CD14-positive monocyte (primary cell): ENCODE data around the gene POLR2J2. TPM values are rescaled to one million over a fixed set of nuclear protein-coding genes. Genes with fewer than 3 reads are reported as not detected.
"Not testable (repeated sequence)": the region's sequence is repeated elsewhere in the genome, so short reads cannot be mapped to it uniquely, and the experiment has no call there.

ENCODE experiments used
- DNase-seq, 3 donors: peaks; one replicate each; pipeline ENCODE4 v3.0.0-alpha.2; 2011 to 2022
- H2AFZ ChIP-seq: 2 replicates; pipeline ENCODE4 v1.6.0; 2012; ENCODE audit warnings: mild to moderate bottlenecking, low read depth, low read length, inconsistent platforms; ENCODE audit not compliant: insufficient read depth, poor library complexity, severe bottlenecking
- H3K27ac ChIP-seq, 2 donors: 1 replicate in 1 of 2; 2 replicates in 1 of 2; pipeline ENCODE4 v1.5.1; 2012 to 2013; ENCODE audit warnings: low read length in 2 of 2, control low read depth in 1 of 2, inconsistent platforms in 1 of 2, low read depth in 1 of 2, mild to moderate bottlenecking in 1 of 2
- H3K27me3 ChIP-seq, 2 donors: one replicate each; pipeline versions ENCODE4 v1.6.0 to v1.6.1; 2011 to 2013; ENCODE audit warnings: low read length in 2 of 2; ENCODE audit not compliant: control insufficient read depth in 2 of 2, insufficient read depth in 2 of 2
- H3K36me3 ChIP-seq, 2 donors: replicated peaks in 1 of 2; 1 replicate in 1 of 2; 2 replicates in 1 of 2; pipeline versions ENCODE4 v1.5.1 to v1.6.1; 2012 to 2013; ENCODE audit warnings: low read length in 2 of 2, control low read depth in 1 of 2, inconsistent platforms in 1 of 2, mild to moderate bottlenecking in 1 of 2; ENCODE audit not compliant: insufficient read depth in 2 of 2, control insufficient read depth in 1 of 2
- H3K4me1 ChIP-seq, 2 donors: 1 replicate in 1 of 2; 2 replicates in 1 of 2; pipeline versions ENCODE4 v1.5.1 to v1.6.1; 2012 to 2013; ENCODE audit warnings: low read length in 2 of 2, control low read depth in 1 of 2, inconsistent platforms in 1 of 2, mild to moderate bottlenecking in 1 of 2, moderate library complexity in 1 of 2; ENCODE audit not compliant: insufficient read depth in 2 of 2, control insufficient read depth in 1 of 2
- H3K4me2 ChIP-seq: replicated peaks from 2 replicates; pipeline ENCODE3; 2012; ENCODE audit warnings: low read length, moderate library complexity, mild to moderate bottlenecking; ENCODE audit not compliant: poor library complexity, severe bottlenecking; ENCODE audit errors: extremely low read depth
- H3K4me3 ChIP-seq, 3 experiments: fragments of 200-600 bp in 1 of 3; sonication (generic) in 1 of 3; replicated peaks in 1 of 3; 1 replicate in 2 of 3; 2 replicates in 1 of 3; pipeline ENCODE4 v1.5.1; 2011 to 2013; ENCODE audit warnings: low read length in 3 of 3, mild to moderate bottlenecking in 3 of 3, control low read depth in 2 of 3, low read depth in 2 of 3, inconsistent platforms in 1 of 3, moderate library complexity in 1 of 3
- H3K79me2 ChIP-seq: 2 replicates; pipeline ENCODE4 v1.6.0; 2012; ENCODE audit warnings: mild to moderate bottlenecking, control low read depth, inconsistent platforms, low read length, moderate library complexity; ENCODE audit not compliant: insufficient read depth
- H3K9ac ChIP-seq: 2 replicates; pipeline ENCODE4 v1.6.0; 2017; ENCODE audit warnings: low read length, mild to moderate bottlenecking; ENCODE audit not compliant: insufficient read depth, poor library complexity, severe bottlenecking
- H3K9me3 ChIP-seq, 2 donors: replicated peaks in 1 of 2; 1 replicate in 1 of 2; 2 replicates in 1 of 2; pipeline versions ENCODE4 v1.5.1 to v1.6.1; 2012 to 2013; ENCODE audit warnings: low read length in 2 of 2, control low read depth in 1 of 2; ENCODE audit not compliant: control insufficient read depth in 1 of 2, insufficient read depth in 1 of 2
- H4K20me1 ChIP-seq: 2 replicates; pipeline ENCODE4 v1.6.0; 2012; ENCODE audit warnings: mild to moderate bottlenecking, low read length, control low read depth, moderate library complexity; ENCODE audit not compliant: insufficient read depth
- H3K27ac Mint-ChIP-seq, 7 donors: one replicate each; pipeline ENCODE4 v1.8.0; 2020; ENCODE audit warnings: mild to moderate bottlenecking in 7 of 7, mixed read lengths in 7 of 7, moderate library complexity in 6 of 7, inconsistent platforms in 2 of 7
- H3K27me3 Mint-ChIP-seq, 3 donors: one replicate each; pipeline ENCODE4 v1.8.0; 2021 to 2022; ENCODE audit warnings: low read depth in 3 of 3, mild to moderate bottlenecking in 3 of 3, mixed read lengths in 3 of 3, moderate library complexity in 3 of 3, inconsistent platforms in 1 of 3
- H3K36me3 Mint-ChIP-seq, 2 donors: one replicate each; pipeline ENCODE4 v1.8.0; 2020; ENCODE audit warnings: mixed read lengths in 2 of 2, inconsistent platforms in 1 of 2, mild to moderate bottlenecking in 1 of 2
- H3K4me1 Mint-ChIP-seq: one replicate; pipeline ENCODE4 v1.8.0; 2020; ENCODE audit warnings: mild to moderate bottlenecking, mixed read lengths
- H3K4me3 Mint-ChIP-seq, 2 donors: one replicate each; pipeline ENCODE4 v1.8.0; 2020; ENCODE audit warnings: mild to moderate bottlenecking in 2 of 2, mixed read lengths in 2 of 2, moderate library complexity in 1 of 2
- H3K9me3 Mint-ChIP-seq, 7 donors: one replicate each; pipeline ENCODE4 v1.8.0; 2020 to 2022; ENCODE audit warnings: mixed read lengths in 7 of 7, mild to moderate bottlenecking in 6 of 7, moderate library complexity in 6 of 7, inconsistent platforms in 2 of 7
- WGBS: methylation state at CpG from one replicate; pipeline ENCODE4 v1.1.5; 2013; ENCODE audit warnings: missing lambda C conversion rate; ENCODE audit not compliant: insufficient coverage; 5-methylcytosine and 5-hydroxymethylcytosine counted together
- intact Hi-C, 2 donors: fragments of 100-400 bp; cut with micrococcal nuclease; formaldehyde crosslinking; loops; one replicate each; pipeline versions ENCODE4 v1.15.0 to v1.15.1; 2023
- polyA plus RNA-seq, 3 donors: library from polyadenylated mRNA; depleted of rRNA in 1 of 3; unstranded in 2 of 3; stranded (reverse) in 1 of 3; fragments of 300-500 nt in 2 of 3; fragments of >200 nt in 1 of 3; fragmentation: Illumina TruSeq in 2 of 3; gene quantifications; 1 replicate in 2 of 3; 2 replicates in 1 of 3; pipeline ENCODE4 v1.2.3, GENCODE V29; 2012 to 2021

The POLR2J2 gene
- polyA plus RNA-seq, 3 donors = 1.1 to 5.5 (median 1.2) TPM

- H3K9ac ChIP-seq, H3K4me3 Mint-ChIP-seq, H3K27ac ChIP-seq, H3K4me1 ChIP-seq, H3K79me2 ChIP-seq, H2AFZ ChIP-seq, intact Hi-C loops, H3K4me2 ChIP-seq, H3K27ac Mint-ChIP-seq, H3K9me3 Mint-ChIP-seq, H3K27me3 ChIP-seq, H3K27me3 Mint-ChIP-seq, H3K36me3 ChIP-seq, H4K20me1 ChIP-seq, H3K36me3 Mint-ChIP-seq, H3K4me1 Mint-ChIP-seq, DNase-seq, H3K4me3 ChIP-seq, H3K9me3 ChIP-seq: not testable (repeated sequence)
- WGBS = no CpG with 5 or more reads among the region's 5 CpGs
Measured at GRCh38 chr7:102635354-102635753, 36.1 kb downstream of the POLR2J2 start.

- H3K4me3 Mint-ChIP-seq, H3K36me3 ChIP-seq, H3K4me1 ChIP-seq, H3K4me3 ChIP-seq, H2AFZ ChIP-seq, H3K27me3 Mint-ChIP-seq, H3K27ac ChIP-seq, H3K27ac Mint-ChIP-seq, intact Hi-C loops, DNase-seq, H3K9me3 Mint-ChIP-seq, H3K9me3 ChIP-seq, H3K79me2 ChIP-seq, H4K20me1 ChIP-seq, H3K4me1 Mint-ChIP-seq, H3K4me2 ChIP-seq, H3K27me3 ChIP-seq, H3K36me3 Mint-ChIP-seq, H3K9ac ChIP-seq: not testable (repeated sequence)
- no CpG with 5 or more reads among the region's 6 CpGs for WGBS
Measured at GRCh38 chr7:102634299-102634698, 37.2 kb downstream of the POLR2J2 start.

- H3K9me3 Mint-ChIP-seq, H3K27ac Mint-ChIP-seq, intact Hi-C loops, H3K9me3 ChIP-seq, H3K4me1 Mint-ChIP-seq, H3K4me1 ChIP-seq, H3K4me2 ChIP-seq, H3K27me3 Mint-ChIP-seq, H3K9ac ChIP-seq, DNase-seq, H3K36me3 ChIP-seq, H3K27me3 ChIP-seq, H3K36me3 Mint-ChIP-seq, H3K4me3 Mint-ChIP-seq, H3K27ac ChIP-seq, H3K79me2 ChIP-seq, H4K20me1 ChIP-seq, H3K4me3 ChIP-seq, H2AFZ ChIP-seq: not testable (repeated sequence)
- WGBS = no CpG with 5 or more reads among the region's 9 CpGs
Measured at GRCh38 chr7:102630622-102631021, 40.8 kb downstream of the POLR2J2 start.

GRCh38 chr7:102627271-102627904 lies 44.1 kb downstream of the POLR2J2 start:
- H3K4me2 ChIP-seq, H3K79me2 ChIP-seq, intact Hi-C loops, H3K4me3 Mint-ChIP-seq, H3K36me3 ChIP-seq, H3K4me1 Mint-ChIP-seq, H3K4me1 ChIP-seq, H2AFZ ChIP-seq, H3K9ac ChIP-seq, H3K27me3 Mint-ChIP-seq, H4K20me1 ChIP-seq, H3K9me3 Mint-ChIP-seq, H3K9me3 ChIP-seq, H3K27ac ChIP-seq, H3K27me3 ChIP-seq, H3K36me3 Mint-ChIP-seq, H3K4me3 ChIP-seq, H3K27ac Mint-ChIP-seq, DNase-seq: not testable (repeated sequence)
- WGBS = no CpG with 5 or more reads among the region's 8 CpGs
